Posterior cingulate gyrus (tissue), 11 donors: Measurements from ENCODE around the gene EXOC7.
"Not testable (repeated sequence)": the region's sequence is repeated elsewhere in the genome, so short reads cannot be mapped to it uniquely, and the experiment has no call there.

Experiments
- DNase-seq, 10 donors: peaks; one replicate each; pipeline versions ENCODE4 v3.0.0 to v3.0.0-alpha.2; 2020 to 2021; ENCODE audit warnings: mixed read lengths in 3 of 10
- intact Hi-C: fragments of 100-400 bp; cut with DNase I; formaldehyde crosslinking; loops from one replicate; pipeline ENCODE4 v1.15.1; 2023

EXOC7 gene

GRCh38 chr17:76077584-76078110, 25.9 kb downstream of the EXOC7 start:
- intact Hi-C loops, result no loop called here
- DNase-seq, result peak in 1 of 10 donors; percentile 44

- intact Hi-C loops, result no loop called here
These were observed 26.6 kb downstream of the EXOC7 start for GRCh38 chr17:76076765-76077583.

GRCh38 chr17:76076146-76076764, 27.3 kb downstream of the EXOC7 start:
- peak in 1 of 10 donors; percentile 69 for DNase-seq
- intact Hi-C loops, result no loop called here

More at GRCh38 chr17:76076765-76077583, 26.6 kb downstream of the EXOC7 start:
- DNase-seq, result peak in 2 of 10 donors; percentile 69 to 76

- intact Hi-C loops, result no loop called here
- peak in 2 of 10 donors; percentile 61 to 77 for DNase-seq
These were observed 28.0 kb downstream of the EXOC7 start for GRCh38 chr17:76075364-76076145.

- intact Hi-C loops, result no loop called here
These were observed 28.9 kb downstream of the EXOC7 start, which contains the start of gene GALR2 for GRCh38 chr17:76074390-76075363. GALR2 (plus strand) TSS chr17:76074781; CDS start chr17:76074884, 103 bp downstream.

GRCh38 chr17:76072148-76072858, 31.3 kb downstream of the EXOC7 start, which contains the start of gene SRP68:
SRP68 (minus strand) TSS chr17:76072517; CDS start chr17:76072491, 26 bp downstream.
- peak; percentile 95 to 100 (median 97) for DNase-seq
- intact Hi-C loops, result loop anchor here (1.0 kb wide), 1 partner anchor 282 kb away; no protein-coding TSS in a partner anchor

More at GRCh38 chr17:76074390-76075363, 28.9 kb downstream of the EXOC7 start, which contains the start of gene GALR2:
- peak in 1 of 10 donors; percentile 47 for DNase-seq

GRCh38 chr17:76071531-76072147, 31.9 kb downstream of the EXOC7 start:
- DNase-seq, result peak in 1 of 10 donors; percentile 81
- intact Hi-C loops, result loop anchor here (1.0 kb wide), 1 partner anchor 283 kb away; no protein-coding TSS in a partner anchor

- intact Hi-C loops, result no loop called here
- DNase-seq, result no peak
These were observed 37.8 kb downstream of the EXOC7 start for GRCh38 chr17:76065775-76066174.

- peak in 4 of 10 donors; percentile 23 to 88 (median 40) for DNase-seq
- intact Hi-C loops, result no loop called here
These were observed 39.6 kb downstream of the EXOC7 start for GRCh38 chr17:76063875-76064546.

- DNase-seq, intact Hi-C loops: not testable (repeated sequence)
These were observed 45.3 kb downstream of the EXOC7 start for GRCh38 chr17:76058264-76058663.

- intact Hi-C loops, result no loop called here
- no peak for DNase-seq
These were observed 46.7 kb downstream of the EXOC7 start for GRCh38 chr17:76056882-76057281.

- intact Hi-C loops, result no loop called here
- DNase-seq, result no peak
These were observed 49.5 kb downstream of the EXOC7 start for GRCh38 chr17:76054112-76054476.

GRCh38 chr17:76053246-76054111, 50.1 kb downstream of the EXOC7 start:
- intact Hi-C loops, result no loop called here
- DNase-seq, result no peak

- intact Hi-C loops, result no loop called here
- no peak for DNase-seq
These were observed 52.0 kb downstream of the EXOC7 start for GRCh38 chr17:76051561-76051960.

- intact Hi-C loops, result no loop called here
- DNase-seq, result no peak
These were observed 52.8 kb downstream of the EXOC7 start for GRCh38 chr17:76050538-76051467.
